ENCODE data around the gene NR2F1-AS1.

DNA sequence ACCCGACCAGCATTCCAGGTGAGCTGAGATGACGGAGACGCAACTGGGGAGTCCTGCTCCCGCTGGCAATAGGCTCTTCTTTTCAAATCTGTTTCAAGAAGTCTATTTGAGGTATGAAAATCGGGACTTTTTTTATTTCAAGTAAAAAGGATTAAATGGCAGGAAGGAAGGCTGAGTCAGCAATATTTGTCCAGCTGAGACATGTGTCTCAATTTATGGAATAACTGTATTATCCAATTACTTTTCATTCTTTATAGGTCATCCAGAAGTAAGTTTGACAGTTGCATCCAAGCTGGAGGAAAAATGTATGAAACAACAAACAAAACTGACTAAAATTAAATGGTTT, 221.1 kb downstream of the NR2F1-AS1 start:
- TF ChIP-seq ARNTL (CRISPR knock-in tag; IDR thresholded peaks at IDR 0.05; ENCODE audit: borderline replicate concordance, low read depth) = no peak
- TF ChIP-seq TCF4 (CRISPR knock-in tag; IDR thresholded peaks at IDR 0.05; ENCODE audit: borderline replicate concordance) = no peak
- TF ChIP-seq TOX (CRISPR knock-in tag; IDR thresholded peaks at IDR 0.05; ENCODE audit: borderline replicate concordance) = no peak
- TF ChIP-seq ZC3H10 (CRISPR knock-in tag; IDR thresholded peaks at IDR 0.05) = no peak
- no peak for TF ChIP-seq ZNF70 (CRISPR knock-in tag; IDR thresholded peaks at IDR 0.05)
- TF ChIP-seq RARB (CRISPR knock-in tag; IDR thresholded peaks at IDR 0.05) = no peak
- TF ChIP-seq, protein P1, sequence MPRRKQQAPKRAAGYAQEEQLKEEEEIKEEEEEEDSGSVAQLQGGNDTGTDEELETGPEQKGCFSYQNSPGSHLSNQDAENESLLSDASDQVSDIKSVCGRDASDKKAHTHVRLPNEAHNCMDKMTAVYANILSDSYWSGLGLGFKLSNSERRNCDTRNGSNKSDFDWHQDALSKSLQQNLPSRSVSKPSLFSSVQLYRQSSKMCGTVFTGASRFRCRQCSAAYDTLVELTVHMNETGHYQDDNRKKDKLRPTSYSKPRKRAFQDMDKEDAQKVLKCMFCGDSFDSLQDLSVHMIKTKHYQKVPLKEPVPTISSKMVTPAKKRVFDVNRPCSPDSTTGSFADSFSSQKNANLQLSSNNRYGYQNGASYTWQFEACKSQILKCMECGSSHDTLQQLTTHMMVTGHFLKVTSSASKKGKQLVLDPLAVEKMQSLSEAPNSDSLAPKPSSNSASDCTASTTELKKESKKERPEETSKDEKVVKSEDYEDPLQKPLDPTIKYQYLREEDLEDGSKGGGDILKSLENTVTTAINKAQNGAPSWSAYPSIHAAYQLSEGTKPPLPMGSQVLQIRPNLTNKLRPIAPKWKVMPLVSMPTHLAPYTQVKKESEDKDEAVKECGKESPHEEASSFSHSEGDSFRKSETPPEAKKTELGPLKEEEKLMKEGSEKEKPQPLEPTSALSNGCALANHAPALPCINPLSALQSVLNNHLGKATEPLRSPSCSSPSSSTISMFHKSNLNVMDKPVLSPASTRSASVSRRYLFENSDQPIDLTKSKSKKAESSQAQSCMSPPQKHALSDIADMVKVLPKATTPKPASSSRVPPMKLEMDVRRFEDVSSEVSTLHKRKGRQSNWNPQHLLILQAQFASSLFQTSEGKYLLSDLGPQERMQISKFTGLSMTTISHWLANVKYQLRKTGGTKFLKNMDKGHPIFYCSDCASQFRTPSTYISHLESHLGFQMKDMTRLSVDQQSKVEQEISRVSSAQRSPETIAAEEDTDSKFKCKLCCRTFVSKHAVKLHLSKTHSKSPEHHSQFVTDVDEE (CRISPR knock-in tag; IDR thresholded peaks at IDR 0.05) = no peak
- no peak for TF ChIP-seq ESRRG (CRISPR knock-in tag; IDR thresholded peaks at IDR 0.05)
- TF ChIP-seq OSR1 (CRISPR knock-in tag; IDR thresholded peaks at IDR 0.05) = no peak
- TF ChIP-seq GLIS3 (CRISPR knock-in tag; IDR thresholded peaks at IDR 0.05) = no peak
- no peak for TF ChIP-seq ZFP3 (CRISPR knock-in tag; IDR thresholded peaks at IDR 0.05)
- TF ChIP-seq, protein P2, sequence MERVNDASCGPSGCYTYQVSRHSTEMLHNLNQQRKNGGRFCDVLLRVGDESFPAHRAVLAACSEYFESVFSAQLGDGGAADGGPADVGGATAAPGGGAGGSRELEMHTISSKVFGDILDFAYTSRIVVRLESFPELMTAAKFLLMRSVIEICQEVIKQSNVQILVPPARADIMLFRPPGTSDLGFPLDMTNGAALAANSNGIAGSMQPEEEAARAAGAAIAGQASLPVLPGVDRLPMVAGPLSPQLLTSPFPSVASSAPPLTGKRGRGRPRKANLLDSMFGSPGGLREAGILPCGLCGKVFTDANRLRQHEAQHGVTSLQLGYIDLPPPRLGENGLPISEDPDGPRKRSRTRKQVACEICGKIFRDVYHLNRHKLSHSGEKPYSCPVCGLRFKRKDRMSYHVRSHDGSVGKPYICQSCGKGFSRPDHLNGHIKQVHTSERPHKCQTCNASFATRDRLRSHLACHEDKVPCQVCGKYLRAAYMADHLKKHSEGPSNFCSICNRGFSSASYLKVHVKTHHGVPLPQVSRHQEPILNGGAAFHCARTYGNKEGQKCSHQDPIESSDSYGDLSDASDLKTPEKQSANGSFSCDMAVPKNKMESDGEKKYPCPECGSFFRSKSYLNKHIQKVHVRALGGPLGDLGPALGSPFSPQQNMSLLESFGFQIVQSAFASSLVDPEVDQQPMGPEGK (CRISPR knock-in tag; IDR thresholded peaks at IDR 0.05; ENCODE audit: borderline replicate concordance) = no peak
- no peak for TF ChIP-seq SNAI2 (CRISPR knock-in tag; IDR thresholded peaks at IDR 0.05)
